Parathyroid adenoma (tissue), 2 donors: ENCODE results near the gene MUC2.

Source experiments
- H2AFZ ChIP-seq: fragments of 300-600 bp; sonication (generic); one replicate; pipeline ENCODE4 v1.7.0; 2017; ENCODE audit warnings: antibody characterized with exemption, mild to moderate bottlenecking
- H3K27ac ChIP-seq: fragments of 300-600 bp; sonication (generic); one replicate; pipeline ENCODE4 v1.7.0; 2017
- H3K27me3 ChIP-seq: fragments of 300-600 bp; sonication (generic); one replicate; pipeline ENCODE4 v1.7.0; 2017; ENCODE audit warnings: low read length; ENCODE audit not compliant: control insufficient read depth, insufficient read depth
- H3K36me3 ChIP-seq: fragments of 300-600 bp; sonication (generic); one replicate; pipeline ENCODE4 v1.7.0; 2017; ENCODE audit warnings: low read length; ENCODE audit not compliant: control insufficient read depth, insufficient read depth
- H3K4me1 ChIP-seq: fragments of 300-600 bp; sonication (generic); one replicate; pipeline ENCODE4 v1.7.0; 2017; ENCODE audit warnings: control low read depth
- H3K4me2 ChIP-seq: fragments of 300-600 bp; sonication (generic); one replicate; pipeline ENCODE4 v1.7.0; 2017; ENCODE audit warnings: low read length
- H3K4me3 ChIP-seq: fragments of 300-600 bp; sonication (generic); one replicate; pipeline ENCODE4 v1.7.0; 2017; ENCODE audit warnings: low read depth, low read length
- H3K79me2 ChIP-seq: fragments of 300-600 bp; sonication (generic); one replicate; pipeline ENCODE4 v1.7.0; 2017; ENCODE audit warnings: control low read depth
- H3K9ac ChIP-seq: fragments of 300-600 bp; sonication (generic); one replicate; pipeline ENCODE4 v1.7.0; 2017; ENCODE audit warnings: mild to moderate bottlenecking
- H3K9me3 ChIP-seq: fragments of 300-600 bp; sonication (generic); one replicate; pipeline ENCODE4 v1.7.0; 2017; ENCODE audit warnings: low read length; ENCODE audit not compliant: control insufficient read depth
- CTCF ChIP-seq: fragments of 300-600 bp; sonication (generic); IDR thresholded peaks from one replicate; pipeline ENCODE4 v1.7.0; 2017; ENCODE audit warnings: antibody characterized with exemption, mild to moderate bottlenecking
- donor health status: primary hyperparathyroidism.

MUC2 gene

GRCh38 chr11:1118755-1119603, 44.3 kb downstream of the MUC2 start:
- no peaks in the 10 kb centered on the region for H3K79me2 ChIP-seq
- no peak for TF ChIP-seq CTCF
- no peak overlapping the region for H3K27ac ChIP-seq
- H3K9ac ChIP-seq: no peak overlapping the region
- H2AFZ ChIP-seq: no peak overlapping the region
- H3K4me2 ChIP-seq: no peak overlapping the region
- H3K4me3 ChIP-seq: no peak overlapping the region
- no peaks in the 10 kb centered on the region for H3K9me3 ChIP-seq
- no peaks in the 10 kb centered on the region for H3K4me1 ChIP-seq
- no peaks in the 10 kb centered on the region for H3K27me3 ChIP-seq
- no peaks in the 10 kb centered on the region for H3K36me3 ChIP-seq

- Histone ChIP-seq H3K4me2 (no peak overlapping the region), H3K36me3 (no peaks in the 10 kb centered on the region), H3K27me3 (no peaks in the 10 kb centered on the region), H2AFZ (no peak overlapping the region), H3K27ac (no peak overlapping the region), H3K4me1 (no peaks in the 10 kb centered on the region), H3K9me3 (no peaks in the 10 kb centered on the region), H3K9ac (no peak overlapping the region), H3K79me2 (no peaks in the 10 kb centered on the region), H3K4me3 (no peak overlapping the region)
- TF ChIP-seq CTCF: no peak
Measured at GRCh38 chr11:1119604-1120146, 45.0 kb downstream of the MUC2 start.

- no peak overlapping the region for H3K27ac ChIP-seq
- H3K9me3 ChIP-seq: no peaks in the 10 kb centered on the region
- H3K4me1 ChIP-seq: no peaks in the 10 kb centered on the region
- H2AFZ ChIP-seq: no peak overlapping the region
- no peak overlapping the region for H3K9ac ChIP-seq
- no peak overlapping the region for H3K4me2 ChIP-seq
- H3K79me2 ChIP-seq: no peaks in the 10 kb centered on the region
- no peaks in the 10 kb centered on the region for H3K36me3 ChIP-seq
- H3K4me3 ChIP-seq: no peak overlapping the region
- no peaks in the 10 kb centered on the region for H3K27me3 ChIP-seq
- no peak for TF ChIP-seq CTCF
Measured at GRCh38 chr11:1120532-1121330, 46.1 kb downstream of the MUC2 start.

GRCh38 chr11:1121331-1121812, 46.7 kb downstream of the MUC2 start:
- no peak overlapping the region for H3K4me3 ChIP-seq
- H3K4me1 ChIP-seq: no peaks in the 10 kb centered on the region
- H2AFZ ChIP-seq: no peak overlapping the region
- no peak overlapping the region for H3K27ac ChIP-seq
- H3K27me3 ChIP-seq: no peaks in the 10 kb centered on the region
- H3K9me3 ChIP-seq: no peaks in the 10 kb centered on the region
- no peak for TF ChIP-seq CTCF
- H3K9ac ChIP-seq: no peak overlapping the region
- no peaks in the 10 kb centered on the region for H3K79me2 ChIP-seq
- H3K4me2 ChIP-seq: no peak overlapping the region
- no peaks in the 10 kb centered on the region for H3K36me3 ChIP-seq
